AG09319 (cell line): ENCODE measurements around the gene NUDCD2.
A peak's percentile ranks its signal among the peaks of the same experiment; 100 is the strongest.
"Not testable (repeated sequence)": the region's sequence is repeated elsewhere in the genome, so short reads cannot be mapped to it uniquely, and the experiment has no call there.

ENCODE experiments used
- DNase-seq: peaks from one replicate; pipeline ENCODE4 v3.0.0-alpha.2; 2010; ENCODE audit warnings: low read depth; ENCODE audit errors: extremely low read depth
- TF ChIP-seq, protein P1 (sequence below): IDR thresholded peaks from 2 replicates; pipeline ENCODE4 v1.5.1; 2011; ENCODE audit warnings: low read depth, mild to moderate bottlenecking, inconsistent platforms, low read length, moderate library complexity

The NUDCD2 gene

DNA sequence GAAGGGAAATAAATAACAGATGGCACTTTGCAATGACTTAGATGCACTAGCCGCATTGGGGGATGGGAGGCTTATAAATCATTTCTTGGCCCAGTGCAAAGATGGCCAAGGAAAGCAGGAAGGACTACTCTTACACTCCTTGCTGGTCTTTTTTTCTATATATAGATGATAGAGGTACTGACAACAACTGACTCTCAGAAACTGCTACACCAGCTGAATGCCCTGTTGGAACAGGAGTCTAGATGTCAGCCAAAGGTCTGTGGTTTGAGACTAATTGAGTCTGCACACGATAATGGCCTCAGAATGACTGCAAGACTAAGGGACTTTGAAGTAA is 20.8 kb downstream of the NUDCD2 start:
- TF ChIP-seq, protein P1, sequence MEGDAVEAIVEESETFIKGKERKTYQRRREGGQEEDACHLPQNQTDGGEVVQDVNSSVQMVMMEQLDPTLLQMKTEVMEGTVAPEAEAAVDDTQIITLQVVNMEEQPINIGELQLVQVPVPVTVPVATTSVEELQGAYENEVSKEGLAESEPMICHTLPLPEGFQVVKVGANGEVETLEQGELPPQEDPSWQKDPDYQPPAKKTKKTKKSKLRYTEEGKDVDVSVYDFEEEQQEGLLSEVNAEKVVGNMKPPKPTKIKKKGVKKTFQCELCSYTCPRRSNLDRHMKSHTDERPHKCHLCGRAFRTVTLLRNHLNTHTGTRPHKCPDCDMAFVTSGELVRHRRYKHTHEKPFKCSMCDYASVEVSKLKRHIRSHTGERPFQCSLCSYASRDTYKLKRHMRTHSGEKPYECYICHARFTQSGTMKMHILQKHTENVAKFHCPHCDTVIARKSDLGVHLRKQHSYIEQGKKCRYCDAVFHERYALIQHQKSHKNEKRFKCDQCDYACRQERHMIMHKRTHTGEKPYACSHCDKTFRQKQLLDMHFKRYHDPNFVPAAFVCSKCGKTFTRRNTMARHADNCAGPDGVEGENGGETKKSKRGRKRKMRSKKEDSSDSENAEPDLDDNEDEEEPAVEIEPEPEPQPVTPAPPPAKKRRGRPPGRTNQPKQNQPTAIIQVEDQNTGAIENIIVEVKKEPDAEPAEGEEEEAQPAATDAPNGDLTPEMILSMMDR, result no peak
- DNase-seq, result no peak

DNA sequence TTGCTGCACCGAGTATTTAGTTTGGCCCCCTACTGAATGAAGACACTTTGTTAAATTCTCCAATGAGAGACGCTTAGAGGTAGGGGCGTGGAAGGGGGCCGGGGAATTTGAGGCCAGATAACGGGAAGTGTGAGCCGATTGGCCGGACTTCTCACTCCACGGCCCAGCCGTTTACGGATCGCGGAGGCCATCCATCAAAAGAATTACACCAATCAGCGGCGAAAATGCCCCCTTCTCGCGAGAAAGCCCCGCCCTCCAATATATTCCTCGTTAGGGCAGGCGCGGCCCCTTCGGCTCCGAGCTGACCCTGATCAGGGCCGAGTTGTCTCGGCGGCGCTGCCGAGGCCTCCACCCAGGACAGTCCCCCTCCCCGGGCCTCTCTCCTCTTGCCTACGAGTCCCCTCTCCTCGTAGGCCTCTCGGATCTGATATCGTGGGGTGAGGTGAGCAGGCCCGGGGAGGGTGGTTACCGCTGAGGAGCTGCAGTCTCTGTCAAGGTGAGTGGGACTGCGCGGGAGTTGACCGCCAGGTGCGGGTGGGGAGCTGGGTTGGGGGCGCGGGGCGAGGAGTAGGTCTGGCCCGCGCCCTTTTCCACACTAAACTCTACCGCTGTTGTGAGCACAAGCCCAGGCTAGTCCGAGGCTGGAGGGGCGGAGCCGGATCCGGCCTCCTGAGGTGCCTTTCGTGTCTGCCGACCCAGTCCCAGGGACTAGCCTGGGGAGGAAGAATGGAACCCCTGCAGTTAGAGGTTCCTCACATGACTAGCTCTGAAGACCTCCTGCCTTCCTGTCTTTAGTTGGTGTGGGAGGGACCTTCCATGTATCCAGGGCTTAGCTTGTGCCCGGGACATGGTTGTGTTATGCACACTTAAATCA is 22.4 kb downstream of the NUDCD2 start, which contains the start of gene CCNG1:
Gene CCNG1, plus strand, starts transcription at position 287 of the 874 bp plus-strand sequence. CDS start 1,662 bp downstream, outside the sequence.
- DNase-seq, result peak; percentile 87
- TF ChIP-seq, protein P1, result no peak

DNA sequence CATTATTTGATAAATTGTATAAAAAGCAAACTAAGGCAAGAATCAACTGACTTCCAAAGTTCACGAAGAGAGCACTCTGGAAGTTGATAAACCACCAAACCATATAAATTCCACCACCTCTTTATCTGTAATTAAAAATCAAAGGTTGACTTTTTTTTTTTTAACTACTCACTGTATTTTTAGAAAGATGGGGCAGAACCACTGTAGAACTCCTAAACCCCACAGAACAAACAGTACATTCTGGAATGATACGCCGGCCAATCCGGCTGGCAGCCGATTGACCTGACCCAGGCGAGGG is 22.9 kb downstream of the NUDCD2 start:
- TF ChIP-seq, protein P1, result no peak
- DNase-seq, result no peak

DNA sequence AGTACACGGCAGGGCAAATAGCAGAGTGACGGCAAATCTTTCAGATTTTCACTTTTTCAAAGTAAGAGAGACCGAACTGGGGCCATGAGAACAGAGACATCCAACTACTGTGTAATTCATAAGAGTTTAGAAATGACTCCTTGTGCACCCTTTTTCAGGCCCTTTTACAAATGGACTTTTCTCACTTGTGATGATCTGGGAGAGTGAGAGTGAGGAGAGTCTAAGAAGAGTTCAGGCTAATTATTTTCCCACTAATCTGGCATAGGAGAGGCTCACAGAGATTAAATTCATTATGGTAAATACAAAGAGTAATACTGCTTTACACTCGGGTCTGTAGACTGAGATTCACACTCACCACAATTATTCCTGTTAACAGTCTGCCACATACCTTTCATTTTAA is 23.4 kb downstream of the NUDCD2 start:
- DNase-seq, result no peak
- TF ChIP-seq, protein P1, result no peak

DNA sequence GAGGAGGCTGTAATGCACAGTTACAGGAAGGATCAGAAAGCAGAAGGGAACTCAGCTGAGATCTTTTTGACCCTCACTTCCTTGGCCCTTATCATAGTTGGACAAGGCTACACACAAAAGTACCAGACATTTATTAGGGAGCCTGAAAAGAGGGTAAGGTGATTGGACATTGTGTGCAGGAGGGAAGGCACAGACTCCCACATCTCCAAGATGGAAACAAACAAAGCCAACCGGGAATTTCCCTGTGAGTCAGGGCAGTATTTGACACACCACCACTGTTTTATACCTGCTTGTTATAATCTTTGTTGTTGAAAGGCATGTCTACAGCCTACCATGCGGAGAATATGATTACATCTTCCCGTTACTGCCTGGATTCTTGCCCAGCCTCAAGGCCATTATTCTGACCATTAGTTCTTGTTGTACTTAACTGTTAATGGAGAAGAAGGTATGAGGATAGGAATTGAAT is 25.5 kb downstream of the NUDCD2 start:
- DNase-seq, result no peak
- TF ChIP-seq, protein P1, result no peak

DNA sequence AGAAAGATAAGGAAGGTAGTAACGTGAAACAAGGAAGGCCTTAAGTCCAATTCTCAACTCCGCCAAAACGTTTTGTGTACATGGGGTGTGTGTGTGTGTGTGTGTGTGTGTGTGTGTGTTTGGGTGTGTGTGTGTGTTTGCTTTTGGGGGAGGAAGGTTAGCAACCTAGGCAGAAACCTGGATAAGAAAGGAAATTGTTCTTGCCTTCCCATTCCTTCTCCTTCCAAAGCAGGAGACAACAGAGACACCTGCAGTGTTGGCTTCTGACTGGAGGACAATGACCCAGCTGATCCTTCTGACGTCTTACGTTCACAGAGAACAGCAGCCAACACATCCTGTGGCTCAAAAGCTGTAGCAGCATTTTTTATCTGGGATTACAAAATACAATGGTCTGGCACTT is 26.6 kb downstream of the NUDCD2 start:
- TF ChIP-seq, protein P1, result no peak
- DNase-seq, result no peak

DNA sequence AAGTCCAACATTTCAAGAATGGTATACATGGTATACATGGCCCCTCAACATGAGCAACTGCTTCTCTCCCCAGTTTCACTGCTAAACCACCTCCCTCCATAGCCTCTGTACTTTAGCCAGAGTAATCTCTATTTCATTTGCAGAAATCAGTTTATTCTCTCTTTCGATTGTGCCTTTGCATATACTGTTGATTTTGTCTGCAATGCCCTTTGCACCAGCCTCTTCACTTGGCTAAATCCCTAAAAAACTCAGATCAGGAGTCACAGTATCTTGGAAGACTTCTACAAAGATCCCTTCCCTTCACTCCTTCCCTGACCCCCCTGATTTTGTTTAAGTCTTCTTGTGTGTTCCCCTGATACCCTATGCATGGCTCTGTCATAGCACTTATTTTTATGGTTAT is 27.4 kb downstream of the NUDCD2 start:
- TF ChIP-seq, protein P1, result no peak
- no peak for DNase-seq

DNA sequence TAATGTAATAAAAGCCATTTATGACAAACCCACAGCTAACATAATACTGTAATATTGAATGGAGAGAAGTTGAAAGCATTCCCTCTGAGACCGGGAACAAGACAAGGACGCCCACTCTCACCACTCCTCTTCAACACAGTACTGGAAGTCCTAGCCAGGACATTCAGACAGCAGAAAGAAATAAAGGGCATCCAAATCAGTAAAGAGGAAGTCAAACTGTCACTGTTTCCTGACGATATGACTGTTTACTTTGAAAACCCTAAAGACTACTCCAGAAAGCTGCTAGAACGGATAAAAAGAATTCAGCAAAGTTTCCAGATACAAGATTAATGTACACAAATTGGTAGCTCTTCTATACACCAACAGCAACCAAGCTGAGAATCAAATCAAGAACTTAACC is 33.8 kb downstream of the NUDCD2 start:
- DNase-seq, result not testable (repeated sequence)
